Esophagus squamous epithelium (tissue), 5 donors: ENCODE data around the gene OR51F1. TPM values are rescaled to one million over a fixed set of nuclear protein-coding genes. Genes with fewer than 3 reads are reported as not detected.

ENCODE experiments used
- DNase-seq: peaks from one replicate; lab custom pipeline; 2025; lab: John Stamatoyannopoulos, UW
- H3K27ac ChIP-seq, 4 donors: fragments of 200-600 bp; sonication (generic); one replicate each; pipeline ENCODE4 v1.5.1; 2016 to 2019; ENCODE audit warnings: mild to moderate bottlenecking in 1 of 4
- H3K27me3 ChIP-seq, 4 donors: fragments of 200-600 bp; sonication (generic); 1 replicate in 3 of 4; 2 replicates in 1 of 4; pipeline versions ENCODE4 v1.5.1 to v1.6.0; 2017 to 2021; ENCODE audit warnings: antibody characterized with exemption in 1 of 4
- H3K36me3 ChIP-seq, 3 donors: fragments of 200-600 bp; sonication (generic); one replicate each; pipeline ENCODE4 v1.5.1; 2016 to 2019
- H3K4me1 ChIP-seq, 3 donors: fragments of 200-600 bp; sonication (generic); one replicate each; pipeline ENCODE4 v1.5.1; 2017 to 2019
- H3K4me3 ChIP-seq, 4 donors: fragments of 200-600 bp; sonication (generic); 1 replicate in 3 of 4; 2 replicates in 1 of 4; pipeline ENCODE4 v1.5.1; 2016 to 2019; ENCODE audit warnings: mild to moderate bottlenecking in 2 of 4, moderate library complexity in 1 of 4
- H3K9me3 ChIP-seq, 3 donors: fragments of 200-600 bp; sonication (generic); one replicate each; pipeline ENCODE4 v1.5.1; 2016 to 2019
- CTCF ChIP-seq, 6 experiments: fragments of 450-650 bp in 4 of 6; fragments of 200-600 bp in 2 of 6; sonication (generic) in 2 of 6; IDR thresholded peaks; one replicate each; pipeline ENCODE4 v1.5.1; 2016 to 2019; ENCODE audit warnings: antibody characterized with exemption in 6 of 6, mild to moderate bottlenecking in 4 of 6, moderate library complexity in 4 of 6
- POLR2A ChIP-seq, 4 donors: fragments of 450-650 bp; IDR thresholded peaks; one replicate each; pipeline ENCODE4 v1.6.1; 2017; ENCODE audit warnings: antibody characterized with exemption in 4 of 4, mild to moderate bottlenecking in 4 of 4, moderate library complexity in 3 of 4
- WGBS, 2 donors: methylation state at CpG; one replicate each; pipeline ENCODE4 v1.1.5; 2018; 5-methylcytosine and 5-hydroxymethylcytosine counted together
- intact Hi-C: fragments of 100-400 bp; cut with DNase I; formaldehyde crosslinking; loops from one replicate; pipeline ENCODE4 v1.15.0; 2022
- total RNA-seq, 4 donors: library from RNA; depleted of rRNA; stranded (reverse); fragments of >200 nt; gene quantifications; one replicate each; pipeline ENCODE4 v1.1.0, GENCODE V29; 2016
- donor health status: DM: yes; HTN: yes; CAD: no.

Gene OR51F1
- total RNA-seq, 4 donors from 2014 or later = not detected

GRCh38 chr11:4798427-4799183 lies 28.9 kb upstream of the OR51F1 start:
- TF ChIP-seq POLR2A (IDR thresholded peaks at IDR 0.05) (no peak), CTCF (IDR thresholded peaks at IDR 0.05) (no peak)
- H3K36me3 ChIP-seq = no peaks in the 10 kb centered on the region

GRCh38 chr11:4797206-4797605 lies 27.5 kb upstream of the OR51F1 start:
- no peaks in the 10 kb centered on the region for H3K9me3 ChIP-seq
- no peak overlapping the region for H3K27ac ChIP-seq
- DNase-seq = no peak
- H3K4me1 ChIP-seq = no peaks in the 10 kb centered on the region
- intact Hi-C loops = no loop called here
- no peaks in the 10 kb centered on the region for H3K36me3 ChIP-seq
- TF ChIP-seq POLR2A (IDR thresholded peaks at IDR 0.05) (no peak), CTCF (IDR thresholded peaks at IDR 0.05) (no peak)
- H3K27me3 ChIP-seq = no peaks in the 10 kb centered on the region
- WGBS, 2 donors = 18 to 21% methylated on average over 2 of the region's 2 CpGs
- no peak overlapping the region for H3K4me3 ChIP-seq

More at GRCh38 chr11:4798427-4799183, 28.9 kb upstream of the OR51F1 start:
- H3K9me3 ChIP-seq = no peaks in the 10 kb centered on the region
- intact Hi-C loops = no loop called here
- H3K27ac ChIP-seq = no peak overlapping the region
- no peaks in the 10 kb centered on the region for H3K27me3 ChIP-seq
- 39 to 43% methylated on average over 6 of the region's 6 CpGs for WGBS, 2 donors
- DNase-seq = no peak
- no peak overlapping the region for H3K4me3 ChIP-seq
- no peaks in the 10 kb centered on the region for H3K4me1 ChIP-seq

DNA sequence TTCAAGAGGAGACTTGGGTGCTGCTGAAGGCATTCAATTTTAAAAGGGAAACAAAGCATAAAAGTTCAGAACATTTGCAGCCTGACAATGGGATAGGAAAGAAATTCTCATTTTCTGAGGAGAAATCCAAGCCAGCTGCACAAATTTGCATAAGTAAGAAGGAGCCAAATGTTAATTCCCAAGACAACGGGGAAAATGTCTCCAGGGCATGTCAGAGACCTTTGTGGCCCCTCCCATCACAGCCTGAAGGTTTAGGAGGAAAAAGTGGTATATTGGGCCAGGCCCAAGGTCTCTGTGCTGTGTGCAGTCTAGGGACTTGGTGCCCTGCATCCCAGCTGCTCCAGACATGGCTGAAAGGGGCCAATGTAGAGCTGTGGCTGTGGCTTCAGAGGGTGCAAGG lies 12.7 kb upstream of the OR51F1 start:
- H3K27me3 ChIP-seq = no peaks in the 10 kb centered on the region
- 33 to 44% methylated on average over 1 of the region's 1 CpG for WGBS, 2 donors
- H3K4me1 ChIP-seq = no peaks in the 10 kb centered on the region
- no peak for DNase-seq
- no peak overlapping the region for H3K27ac ChIP-seq
- H3K4me3 ChIP-seq = no peak overlapping the region
- intact Hi-C loops = no loop called here
- TF ChIP-seq POLR2A (IDR thresholded peaks at IDR 0.05) (no peak), CTCF (IDR thresholded peaks at IDR 0.05) (no peak)
- H3K36me3 ChIP-seq = no peaks in the 10 kb centered on the region
- H3K9me3 ChIP-seq = no peaks in the 10 kb centered on the region

DNA sequence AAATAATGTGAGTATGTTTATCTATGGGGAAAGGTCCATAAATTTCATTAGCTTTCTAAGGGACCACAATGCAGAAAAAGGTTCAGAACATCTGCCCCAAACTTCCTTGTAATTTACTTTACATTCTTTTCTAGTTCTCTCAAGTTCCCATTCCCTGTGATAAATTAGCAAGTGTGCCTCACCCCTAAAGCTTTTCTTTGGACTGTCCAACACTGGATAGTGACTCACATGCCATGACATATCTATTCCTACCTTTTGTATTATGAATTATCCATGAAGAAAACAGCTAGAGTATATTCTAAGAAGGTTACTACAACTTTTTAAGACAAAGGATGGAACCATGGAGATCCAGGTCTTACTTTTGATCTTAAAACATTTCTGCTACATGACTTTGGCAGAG lies 1.6 kb downstream of the OR51F1 start:
- H3K36me3 ChIP-seq = no peaks in the 10 kb centered on the region
- intact Hi-C loops = no loop called here
- H3K27me3 ChIP-seq = no peaks in the 10 kb centered on the region
- H3K27ac ChIP-seq = no peak overlapping the region
- H3K4me3 ChIP-seq = no peak overlapping the region
- H3K9me3 ChIP-seq = no peaks in the 10 kb centered on the region
- no peak for TF ChIP-seq POLR2A (IDR thresholded peaks at IDR 0.05)
- no peak for TF ChIP-seq CTCF (IDR thresholded peaks at IDR 0.05)
- no peaks in the 10 kb centered on the region for H3K4me1 ChIP-seq
- DNase-seq = no peak

DNA sequence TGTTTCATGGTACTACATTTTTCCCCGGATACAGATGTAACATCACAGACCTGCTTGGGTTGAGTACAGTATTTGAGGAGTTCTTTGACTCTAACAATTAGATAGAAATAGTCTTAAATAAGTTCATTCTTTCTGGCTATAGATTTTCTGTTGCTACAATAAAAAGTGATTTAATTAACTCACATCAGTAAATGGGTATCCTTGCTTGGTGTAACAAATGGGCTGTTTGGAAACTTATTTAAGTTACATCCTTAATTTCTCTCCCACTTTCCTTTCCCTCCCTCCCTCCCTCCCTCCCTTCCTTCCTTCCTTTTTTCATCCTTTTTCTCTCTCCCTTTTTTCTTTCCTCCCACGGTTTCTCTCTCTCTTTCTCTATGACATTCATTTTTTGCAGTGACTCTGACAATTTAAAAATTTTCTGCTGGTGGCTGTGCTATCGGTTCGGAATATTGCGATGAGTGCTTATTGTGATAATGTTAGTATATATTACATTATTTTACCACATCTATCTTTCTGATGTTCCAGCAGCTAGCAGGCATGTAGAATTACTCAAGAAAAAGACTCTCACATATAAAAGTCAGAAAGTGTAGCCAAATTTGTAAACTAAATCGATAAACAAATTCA lies 3.2 kb downstream of the OR51F1 start:
- intact Hi-C loops = no loop called here

More for the DNA sequence above, 3.2 kb downstream of the OR51F1 start:
- H3K9me3 ChIP-seq = no peaks in the 10 kb centered on the region
- H3K36me3 ChIP-seq = no peaks in the 10 kb centered on the region
- H3K27me3 ChIP-seq = no peaks in the 10 kb centered on the region
- no peak overlapping the region for H3K27ac ChIP-seq
- no peak for DNase-seq
- TF ChIP-seq POLR2A (IDR thresholded peaks at IDR 0.05) (no peak), CTCF (IDR thresholded peaks at IDR 0.05) (no peak)
- WGBS, 2 donors = 77 to 80% methylated on average over 6 of the region's 6 CpGs
- no peak overlapping the region for H3K4me3 ChIP-seq
- no peaks in the 10 kb centered on the region for H3K4me1 ChIP-seq
